ENCODE measurements around the gene CELF2.

DNA sequence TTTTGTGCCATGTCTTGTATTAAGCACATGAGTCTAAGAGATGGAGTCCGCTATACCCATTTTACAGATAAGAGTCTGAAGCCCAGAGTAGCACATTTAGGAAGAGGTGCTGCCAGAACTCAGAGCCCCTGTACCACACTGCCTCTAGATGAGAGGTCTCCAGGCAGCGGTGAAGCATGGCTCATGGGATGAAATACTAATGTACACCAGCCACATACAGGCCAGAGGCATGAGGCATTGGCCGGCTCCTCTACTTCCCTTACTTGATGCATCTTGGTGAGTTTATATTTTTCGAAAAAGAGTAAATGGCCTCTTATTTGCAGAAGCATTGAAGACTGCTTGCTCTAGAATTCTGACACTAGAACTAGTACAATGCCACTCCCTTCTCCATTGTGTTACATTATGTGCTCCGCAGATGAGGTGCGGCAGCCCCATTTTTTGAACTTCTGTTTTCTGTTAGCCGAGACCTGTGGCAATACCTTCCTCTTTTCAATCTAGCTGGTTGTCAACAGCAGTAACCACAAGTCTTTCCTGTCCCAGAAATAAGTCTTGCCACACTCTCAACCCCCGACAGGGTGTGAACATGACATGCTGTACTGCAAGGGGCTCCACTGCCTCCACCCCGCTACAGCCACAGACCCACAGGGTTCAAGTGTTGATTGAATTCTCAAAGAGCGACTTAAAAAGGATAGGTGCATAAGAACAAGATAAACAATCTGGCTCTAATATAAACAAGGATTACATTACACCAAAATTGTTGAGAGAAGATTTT is 145.3 kb downstream of the CELF2 start:
- TF ChIP-seq POLR2AphosphoS5 (IDR thresholded peaks at IDR 0.05), result peak; percentile 81 to 82
- TF ChIP-seq, protein P1, sequence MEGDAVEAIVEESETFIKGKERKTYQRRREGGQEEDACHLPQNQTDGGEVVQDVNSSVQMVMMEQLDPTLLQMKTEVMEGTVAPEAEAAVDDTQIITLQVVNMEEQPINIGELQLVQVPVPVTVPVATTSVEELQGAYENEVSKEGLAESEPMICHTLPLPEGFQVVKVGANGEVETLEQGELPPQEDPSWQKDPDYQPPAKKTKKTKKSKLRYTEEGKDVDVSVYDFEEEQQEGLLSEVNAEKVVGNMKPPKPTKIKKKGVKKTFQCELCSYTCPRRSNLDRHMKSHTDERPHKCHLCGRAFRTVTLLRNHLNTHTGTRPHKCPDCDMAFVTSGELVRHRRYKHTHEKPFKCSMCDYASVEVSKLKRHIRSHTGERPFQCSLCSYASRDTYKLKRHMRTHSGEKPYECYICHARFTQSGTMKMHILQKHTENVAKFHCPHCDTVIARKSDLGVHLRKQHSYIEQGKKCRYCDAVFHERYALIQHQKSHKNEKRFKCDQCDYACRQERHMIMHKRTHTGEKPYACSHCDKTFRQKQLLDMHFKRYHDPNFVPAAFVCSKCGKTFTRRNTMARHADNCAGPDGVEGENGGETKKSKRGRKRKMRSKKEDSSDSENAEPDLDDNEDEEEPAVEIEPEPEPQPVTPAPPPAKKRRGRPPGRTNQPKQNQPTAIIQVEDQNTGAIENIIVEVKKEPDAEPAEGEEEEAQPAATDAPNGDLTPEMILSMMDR (IDR thresholded peaks at IDR 0.05), result peak in 2 of 6 experiments; percentile 9 to 17
- peak in 2 of 4 donors; percentile 86 to 92 for TF ChIP-seq EP300 (IDR thresholded peaks at IDR 0.05)
